ENCODE data around the gene FLOT1.

DNA sequence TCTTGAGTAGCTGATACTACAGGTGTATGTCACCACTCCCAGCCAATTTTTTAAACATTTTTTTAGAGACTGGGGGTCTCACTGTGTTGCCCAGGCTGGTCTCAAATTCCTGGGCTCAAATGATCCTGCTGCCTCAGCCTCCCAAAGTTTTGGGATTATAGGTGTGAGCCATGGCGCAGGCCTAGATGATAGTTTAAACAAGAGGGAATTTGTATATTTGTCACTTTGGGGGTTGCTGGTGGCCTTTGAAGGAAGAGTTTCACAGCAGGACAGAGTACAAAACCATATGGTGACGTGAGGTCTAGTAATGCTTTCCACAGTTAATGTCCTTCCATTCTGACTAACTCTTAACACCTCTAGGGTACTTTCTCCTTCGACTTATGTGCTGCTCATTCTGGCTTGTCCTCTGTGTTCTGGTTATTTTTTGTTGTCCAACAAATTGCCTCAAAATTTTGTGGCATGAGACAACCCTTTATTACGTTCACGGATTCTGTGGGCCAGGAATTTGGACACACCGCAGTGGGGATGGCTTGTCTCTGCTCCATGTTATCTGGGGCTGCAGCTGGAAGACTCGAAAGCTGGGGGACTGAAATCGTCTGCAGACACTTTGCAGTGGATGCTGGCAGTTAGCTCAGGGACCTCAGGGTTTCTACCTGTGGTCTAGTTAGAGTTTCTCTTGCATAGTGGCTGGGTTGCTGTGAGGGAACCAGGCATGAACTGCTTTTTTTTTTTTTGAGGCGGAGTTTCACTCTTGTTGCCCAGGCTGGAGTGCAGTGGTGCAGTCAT is 24.9 kb upstream of the FLOT1 start:
- TF ChIP-seq POLR2A (IDR thresholded peaks at IDR 0.05) (no peak), CTCF (IDR thresholded peaks at IDR 0.05) (no peak), POLR2AphosphoS5 (IDR thresholded peaks at IDR 0.05) (no peak)
